ENCODE data around the gene ABLIM1.

The ABLIM1 gene

GRCh38 chr10:114616516-114616915 is 41.6 kb downstream of the ABLIM1 start:
- DNase-seq = no peak

GRCh38 chr10:114616103-114616502 is 42.0 kb downstream of the ABLIM1 start:
- no peak for DNase-seq

- no peak for DNase-seq
These were observed 42.5 kb downstream of the ABLIM1 start for GRCh38 chr10:114615600-114616007.

DNA sequence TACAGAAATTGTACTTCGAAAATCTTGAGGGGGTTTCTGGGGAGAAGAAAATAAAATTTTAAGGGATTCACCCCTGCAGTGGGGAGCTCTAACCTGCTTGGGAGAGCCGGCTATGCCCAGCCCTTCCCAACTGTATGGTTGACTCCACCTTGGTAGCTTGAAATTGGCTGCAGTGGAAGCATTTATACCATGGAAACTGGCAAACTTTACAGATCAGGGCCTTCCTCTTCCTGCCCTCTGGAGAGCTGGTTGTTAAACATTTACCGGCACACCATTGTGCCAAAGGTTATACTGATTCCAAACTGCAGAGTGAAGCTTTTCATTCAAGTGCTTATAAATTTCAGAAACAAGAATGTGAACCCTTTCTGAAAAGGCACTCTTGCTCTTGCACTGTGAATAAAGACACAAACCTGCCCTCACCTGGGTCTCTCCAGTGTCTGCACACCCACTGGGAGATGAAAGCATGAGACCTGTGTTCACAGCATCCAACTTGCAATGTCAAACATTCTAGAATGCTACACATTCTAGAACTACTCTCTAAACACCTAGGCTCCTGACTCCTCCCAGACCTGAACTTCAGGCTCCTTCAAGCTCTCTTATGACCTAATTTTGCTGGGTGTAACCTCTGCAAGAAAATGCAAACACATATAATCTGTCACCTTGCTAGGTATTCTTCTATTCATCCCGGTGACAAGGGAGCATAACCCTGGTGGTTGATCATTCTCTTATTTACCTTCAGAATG is 44.7 kb downstream of the ABLIM1 start:
- no peak for DNase-seq

GRCh38 chr10:114611617-114612016 is 46.5 kb downstream of the ABLIM1 start:
- DNase-seq = no peak

DNA sequence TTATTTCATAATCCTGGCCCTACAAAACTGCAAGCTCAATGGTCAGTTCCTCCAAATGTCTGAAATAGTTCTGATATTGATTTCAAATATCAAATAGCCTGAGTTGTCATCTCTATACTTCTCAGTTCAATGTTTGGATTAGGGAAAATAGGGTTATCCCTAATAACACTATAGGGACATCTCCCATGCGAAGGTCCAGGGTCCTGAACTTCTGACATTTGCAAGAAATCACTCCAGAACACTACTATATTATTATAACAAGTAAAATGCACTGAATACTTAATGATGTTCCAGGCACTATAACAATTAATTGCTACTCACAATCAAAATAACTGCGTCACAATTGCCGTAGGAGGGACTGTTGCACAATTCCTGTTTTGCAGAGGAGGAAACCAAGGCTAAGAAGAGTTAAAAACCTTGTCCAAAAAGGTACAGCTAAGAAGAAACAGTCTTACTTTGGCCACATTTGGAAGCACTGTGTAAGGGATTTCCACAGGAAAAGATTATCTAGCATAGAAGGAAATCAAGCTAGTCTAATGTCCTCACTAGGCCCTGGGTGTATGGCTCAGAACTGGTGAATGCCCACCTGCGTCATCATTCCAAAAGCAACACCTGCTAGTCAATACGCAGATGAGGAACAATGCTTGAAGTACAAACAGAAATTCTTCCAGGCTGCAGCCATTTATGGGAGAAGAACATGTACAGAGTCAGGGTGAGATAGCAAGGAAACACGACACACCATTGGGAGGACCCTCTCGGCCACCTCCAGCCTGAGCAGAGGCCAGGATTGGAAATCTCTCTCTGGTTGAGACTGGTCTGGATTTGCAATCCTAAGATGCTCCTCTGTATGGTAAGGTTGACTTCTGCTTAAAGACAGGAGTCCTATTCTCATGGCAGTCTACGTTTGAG is 48.3 kb downstream of the ABLIM1 start:
- no peak for DNase-seq

- no peak for DNase-seq
These were observed 50.6 kb downstream of the ABLIM1 start for GRCh38 chr10:114607358-114607998.

DNA sequence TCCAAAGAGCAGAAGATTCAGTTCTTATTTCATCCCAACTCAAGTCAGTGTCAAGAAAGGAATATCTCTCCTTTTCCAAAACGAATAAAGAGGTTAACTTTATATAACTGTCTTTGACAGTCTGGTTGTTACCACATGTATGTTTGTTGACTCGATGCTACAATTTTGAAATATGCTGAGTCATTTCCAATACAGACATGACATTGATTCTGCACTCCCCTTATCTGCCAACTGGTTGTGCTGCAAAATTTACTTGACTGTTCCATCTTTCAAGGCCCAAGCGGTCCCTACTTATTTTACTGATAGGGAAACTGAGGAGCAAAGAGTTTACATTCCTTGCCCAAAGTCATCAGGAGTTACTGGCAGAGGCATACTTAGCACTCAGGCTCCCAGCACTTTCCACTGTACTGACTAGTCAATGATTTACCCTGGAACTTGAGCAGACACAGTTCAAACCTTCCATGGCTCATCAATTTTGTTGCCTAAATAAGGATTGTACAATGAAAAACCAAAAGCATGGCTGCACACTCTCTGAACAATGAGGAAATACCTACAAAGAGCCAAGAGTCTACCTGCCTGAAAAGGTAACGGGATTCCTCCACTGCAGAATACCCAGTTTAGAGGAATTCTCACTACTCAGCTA is 52.8 kb downstream of the ABLIM1 start:
- no peak for DNase-seq

GRCh38 chr10:114604357-114605130 is 53.5 kb downstream of the ABLIM1 start:
- DNase-seq = no peak

- no peak for DNase-seq
These were observed 54.1 kb downstream of the ABLIM1 start for GRCh38 chr10:114603948-114604347.

GRCh38 chr10:114603303-114603702 is 54.8 kb downstream of the ABLIM1 start:
- no peak for DNase-seq

DNA sequence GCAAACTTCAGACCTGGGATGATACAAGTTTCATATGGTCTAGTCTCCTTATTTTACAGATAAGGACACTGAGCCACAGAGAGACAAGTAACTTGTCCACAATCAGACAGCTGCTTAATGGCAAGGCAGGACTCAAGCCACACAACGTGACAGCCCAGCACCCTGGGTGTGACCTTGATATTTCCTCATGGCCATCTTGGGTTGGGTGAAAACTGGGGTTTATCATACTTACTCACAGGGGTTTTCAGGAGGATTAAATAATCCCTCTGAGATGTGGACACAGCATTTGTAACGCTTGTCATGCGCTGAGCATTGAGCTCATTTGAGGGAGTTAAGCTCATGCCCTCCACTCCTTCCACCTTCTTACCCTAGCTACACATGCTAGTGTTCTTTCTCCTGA is 58.0 kb downstream of the ABLIM1 start:
- DNase-seq = no peak

DNA sequence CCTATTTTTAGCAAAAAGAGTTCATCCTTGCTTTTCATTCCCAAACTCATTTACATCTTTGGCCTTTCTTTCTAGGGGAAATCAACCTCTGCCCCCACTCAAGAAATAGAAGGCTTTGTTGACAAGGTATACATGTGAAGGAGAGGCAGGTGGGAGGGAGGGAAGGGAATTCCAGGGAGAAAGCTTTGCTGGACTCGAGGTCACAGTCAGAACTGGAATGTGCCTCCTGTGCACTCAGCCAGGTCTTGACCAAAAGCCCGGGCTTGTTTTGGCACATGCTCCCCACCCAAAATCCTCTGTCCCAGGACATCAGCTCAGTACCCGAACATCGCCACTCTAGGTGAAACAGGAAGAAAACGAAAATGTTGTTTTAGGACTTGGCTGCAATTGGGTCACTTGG is 61.3 kb downstream of the ABLIM1 start:
- DNase-seq = no peak

DNA sequence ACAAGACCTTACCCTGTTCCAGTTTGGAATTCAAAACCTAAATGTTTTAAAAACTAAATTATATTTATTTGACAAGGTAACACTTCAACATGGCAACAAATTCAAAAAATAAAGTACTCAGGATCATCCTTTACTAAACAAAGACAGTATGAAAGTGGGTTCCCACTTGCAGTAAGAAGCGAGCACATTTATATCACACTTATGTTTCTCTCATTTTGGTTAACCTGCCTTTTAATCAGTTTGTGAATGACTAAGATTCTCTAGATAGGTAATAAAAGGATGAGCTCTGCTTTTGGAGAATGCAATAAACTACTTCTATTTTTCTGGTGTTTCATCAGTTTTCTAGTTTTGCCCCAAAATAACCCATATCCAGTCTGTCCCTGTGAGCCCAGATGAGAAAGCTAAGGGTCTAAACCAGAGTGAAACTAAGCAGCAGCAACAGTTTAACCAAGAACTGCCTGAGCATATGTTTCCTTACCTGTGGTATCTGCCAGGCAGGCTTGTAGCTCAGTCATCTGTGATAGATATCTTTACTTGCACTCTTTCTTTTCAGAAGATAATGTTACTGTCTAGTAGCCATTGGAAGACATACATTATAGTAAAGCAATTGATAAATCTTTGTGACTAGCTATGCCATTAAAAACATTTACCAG is 64.1 kb downstream of the ABLIM1 start:
- DNase-seq = no peak

DNA sequence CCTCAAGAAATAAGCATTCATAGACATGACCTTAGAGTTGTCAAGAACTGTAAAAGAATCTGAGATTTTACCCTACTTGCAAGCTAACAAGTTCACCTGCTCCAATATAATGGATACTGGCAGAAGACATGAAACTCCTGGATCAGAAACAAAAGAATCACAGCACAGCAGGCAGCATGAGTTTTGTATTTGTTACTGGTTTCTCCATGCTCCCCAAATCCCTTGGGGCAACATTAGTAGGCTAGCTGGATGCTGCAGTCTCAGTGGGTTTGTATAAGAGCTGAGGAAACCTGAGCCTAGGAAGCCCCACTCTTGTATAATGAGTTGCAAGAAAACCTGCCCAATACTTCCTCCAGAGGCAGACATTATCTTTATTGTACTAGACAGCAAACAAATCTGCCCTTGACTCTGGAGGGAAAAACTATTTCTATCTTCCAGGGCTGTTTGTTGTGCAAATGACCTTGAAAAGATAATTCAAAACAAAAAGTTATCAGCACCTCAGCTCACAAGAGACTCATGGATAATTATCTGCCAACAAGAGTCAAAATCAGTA is 64.8 kb downstream of the ABLIM1 start:
- DNase-seq = no peak

DNA sequence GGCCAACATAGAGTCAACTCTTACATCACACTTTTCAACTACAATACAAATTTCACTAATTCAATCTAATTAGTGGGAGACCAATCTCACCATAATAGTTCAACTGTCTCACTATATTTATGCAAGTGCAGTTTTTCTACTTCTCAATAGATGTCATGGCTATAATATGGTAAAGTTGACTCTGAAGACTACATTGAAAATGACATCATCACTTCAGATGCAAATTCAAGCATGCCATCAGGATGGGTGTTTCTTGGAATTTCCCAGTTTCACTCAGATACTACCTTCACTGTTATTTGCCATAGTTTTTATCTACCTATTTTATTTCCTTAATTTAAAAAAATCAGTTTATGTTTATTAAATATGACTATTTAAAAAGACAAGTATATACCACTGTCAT is 67.1 kb downstream of the ABLIM1 start:
- DNase-seq = no peak

DNA sequence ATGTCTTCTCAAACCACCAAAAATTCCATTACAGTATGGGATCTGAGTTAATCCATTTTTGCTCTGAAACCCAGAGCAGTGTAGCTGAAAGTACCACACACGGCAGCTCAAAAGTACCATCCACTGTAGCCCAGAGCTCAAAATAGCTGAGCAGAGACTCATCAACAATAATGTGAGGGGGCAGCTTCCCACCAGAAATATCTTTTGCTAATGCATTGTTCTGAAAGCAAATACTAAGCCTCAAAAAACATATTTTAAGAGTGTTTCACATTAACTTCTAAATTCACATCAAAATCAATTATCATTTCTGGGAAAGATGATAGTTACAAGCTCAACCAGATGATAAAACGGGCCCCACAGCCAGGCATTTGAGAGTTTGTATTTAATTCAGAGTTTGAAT is 73.7 kb downstream of the ABLIM1 start:
- DNase-seq = no peak

DNA sequence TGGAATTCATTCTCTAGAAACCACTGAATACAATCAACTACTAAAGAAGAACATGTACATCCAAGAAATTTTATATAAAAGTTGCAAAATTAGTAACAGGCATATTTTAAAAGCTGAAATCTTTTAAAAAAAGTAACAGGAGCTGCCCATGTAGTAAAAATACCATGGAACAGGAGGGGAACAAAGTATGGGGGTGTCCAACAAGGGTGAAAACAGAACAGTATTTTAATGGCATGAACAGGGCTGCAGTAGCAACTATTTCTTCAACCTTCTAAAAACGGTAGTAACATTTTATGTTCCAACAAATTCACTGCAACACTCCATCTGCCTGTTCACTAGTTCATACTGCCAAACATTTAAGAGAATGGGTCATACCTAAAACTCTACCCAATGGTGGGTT is 77.0 kb downstream of the ABLIM1 start:
- no peak for DNase-seq

- no peak for DNase-seq
These were observed 80.9 kb downstream of the ABLIM1 start for GRCh38 chr10:114577133-114577532.

- DNase-seq = no peak
These were observed 81.4 kb downstream of the ABLIM1 start for GRCh38 chr10:114576716-114577115.

GRCh38 chr10:114576132-114576487 is 82.0 kb downstream of the ABLIM1 start:
- no peak for DNase-seq

Measured in activated gamma-delta T cell (primary cell).